OCI-LY3 (cell line): Measurements from ENCODE around the gene CEP112.

Experiments used
- H2AFZ ChIP-seq: fragments of 200-600, 300-600 bp; shearing (Covaris generic); 2 replicates; pipeline ENCODE4 v1.6.0; 2014; ENCODE audit warnings: antibody characterized with exemption, low read depth, low read length
- H3K27ac ChIP-seq: fragments of 200-600, 300-600 bp; sonication (generic); 2 replicates; pipeline ENCODE4 v1.5.1; 2014; ENCODE audit warnings: mild to moderate bottlenecking, low read length, moderate library complexity, mixed read lengths
- H3K27me3 ChIP-seq: fragments of 200-600, 300-600 bp; sonication (generic); 2 replicates; pipeline ENCODE4 v1.6.1; 2014; ENCODE audit warnings: low read depth, low read length, mixed read lengths
- H3K36me3 ChIP-seq: fragments of 200-600, 300-600 bp; sonication (generic); replicated peaks from 2 replicates; pipeline ENCODE3; 2014; ENCODE audit warnings: low read depth, low read length, mixed read lengths
- H3K4me1 ChIP-seq: fragments of 300-600, 200-600 bp; sonication (generic); 2 replicates; pipeline ENCODE4 v1.6.1; 2014; ENCODE audit warnings: low read length, mixed read lengths
- H3K4me2 ChIP-seq: fragments of 200-600, 300-600 bp; sonication (generic); 2 replicates; pipeline ENCODE4 v1.6.1; 2014; ENCODE audit warnings: low read length, mixed read lengths
- H3K4me3 ChIP-seq: fragments of 300-600, 200-600 bp; sonication (generic); 2 replicates; pipeline ENCODE4 v1.5.1; 2014; ENCODE audit warnings: antibody characterized with exemption, mild to moderate bottlenecking, low read length, moderate library complexity
- H3K79me2 ChIP-seq: fragments of 300-600, 200-600 bp; shearing (Covaris generic); 2 replicates; pipeline ENCODE4 v1.6.1; 2014; ENCODE audit warnings: mild to moderate bottlenecking, low read length, mixed read lengths
- H3K9ac ChIP-seq: fragments of 300-600, 200-600 bp; shearing (Covaris generic); 2 replicates; pipeline ENCODE4 v1.6.0; 2014; ENCODE audit warnings: mild to moderate bottlenecking, low read length, moderate library complexity
- H3K9me3 ChIP-seq: fragments of 200-600, 300-600 bp; shearing (Covaris generic); 2 replicates; pipeline ENCODE4 v1.6.1; 2014; ENCODE audit warnings: low read length, mixed read lengths; ENCODE audit not compliant: insufficient read depth
- H4K20me1 ChIP-seq: fragments of 200-600, 300-600 bp; sonication (generic); 2 replicates; pipeline ENCODE4 v1.6.1; 2016; ENCODE audit warnings: low read length, mixed read lengths; ENCODE audit not compliant: insufficient read depth
- CTCF ChIP-seq: fragments of 200-600, 300-600 bp; sonication (generic); IDR thresholded peaks from 2 replicates; pipeline ENCODE4 v1.5.1; 2014; ENCODE audit warnings: antibody characterized with exemption, low read length, low read depth
- EZH2phosphoT487 ChIP-seq: fragments of 200-600 bp; shearing (Covaris generic); IDR thresholded peaks from 2 replicates; pipeline ENCODE4 v1.6.1; 2018; ENCODE audit warnings: antibody characterized with exemption, mixed run types, low read depth

Gene CEP112

DNA sequence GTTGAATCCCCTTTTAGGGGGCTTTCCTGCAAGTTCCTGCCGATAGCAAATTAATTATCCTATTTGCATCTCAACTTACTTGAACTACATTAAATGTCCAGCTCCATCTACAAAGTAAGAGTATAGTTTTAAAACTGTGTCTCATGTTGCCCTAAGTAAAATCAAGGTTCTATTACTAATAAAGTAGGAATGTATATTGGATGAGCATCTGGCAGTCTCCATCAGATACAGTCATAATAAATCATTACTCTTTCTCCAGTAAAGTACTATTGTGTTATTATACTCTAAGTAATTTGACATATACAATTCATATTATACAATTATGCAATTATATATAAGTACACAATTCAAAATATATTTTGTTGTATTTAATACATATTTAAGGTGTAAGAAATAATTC lies 249.3 kb downstream of the CEP112 start:
- H3K4me2 ChIP-seq: no peak overlapping the region
- no peaks in the 10 kb centered on the region for H3K79me2 ChIP-seq
- H3K27me3 ChIP-seq: no peaks in the 10 kb centered on the region
- H3K9me3 ChIP-seq: no peaks in the 10 kb centered on the region
- no peak overlapping the region for H3K9ac ChIP-seq
- H3K4me1 ChIP-seq: no peaks in the 10 kb centered on the region
- H3K27ac ChIP-seq: no peak overlapping the region
- H4K20me1 ChIP-seq: no peaks in the 10 kb centered on the region
- no peak overlapping the region for H3K4me3 ChIP-seq
- no peak overlapping the region for H2AFZ ChIP-seq
- TF ChIP-seq CTCF (no peak), EZH2phosphoT487 (no peak)
- no peaks in the 10 kb centered on the region for H3K36me3 ChIP-seq

DNA sequence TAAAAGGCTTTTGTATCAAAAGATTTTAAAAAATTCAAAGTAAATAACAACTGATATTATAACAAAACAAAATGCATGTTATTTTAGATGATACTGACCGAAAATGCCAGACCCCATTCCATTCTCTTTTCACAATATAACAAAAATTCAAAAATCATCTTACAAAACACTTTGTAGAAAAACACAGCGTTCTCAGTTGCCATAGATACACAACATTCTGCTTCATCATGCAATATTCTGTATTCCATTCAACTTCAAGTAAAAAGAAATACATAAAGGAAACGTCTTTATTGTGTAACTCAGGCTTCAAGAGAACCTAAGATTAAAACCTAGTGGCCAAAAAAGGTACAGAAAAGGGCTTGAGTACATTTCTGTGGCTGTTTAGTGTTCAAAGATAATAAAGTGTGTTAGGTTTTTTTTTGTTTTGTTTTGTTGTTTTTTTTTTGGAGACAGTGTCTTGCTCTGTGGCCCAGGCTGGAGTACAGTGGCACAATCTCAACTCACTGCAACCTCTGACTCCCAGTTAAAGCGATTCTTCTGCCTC lies 250.5 kb downstream of the CEP112 start:
- no peaks in the 10 kb centered on the region for H3K9me3 ChIP-seq
- no peak overlapping the region for H3K27ac ChIP-seq
- H3K4me3 ChIP-seq: no peak overlapping the region
- no peaks in the 10 kb centered on the region for H4K20me1 ChIP-seq
- TF ChIP-seq EZH2phosphoT487: no peak
- TF ChIP-seq CTCF: no peak
- H3K4me1 ChIP-seq: no peaks in the 10 kb centered on the region
- no peaks in the 10 kb centered on the region for H3K36me3 ChIP-seq
- no peak overlapping the region for H2AFZ ChIP-seq
- no peaks in the 10 kb centered on the region for H3K79me2 ChIP-seq
- no peak overlapping the region for H3K4me2 ChIP-seq
- no peaks in the 10 kb centered on the region for H3K27me3 ChIP-seq
- no peak overlapping the region for H3K9ac ChIP-seq

DNA sequence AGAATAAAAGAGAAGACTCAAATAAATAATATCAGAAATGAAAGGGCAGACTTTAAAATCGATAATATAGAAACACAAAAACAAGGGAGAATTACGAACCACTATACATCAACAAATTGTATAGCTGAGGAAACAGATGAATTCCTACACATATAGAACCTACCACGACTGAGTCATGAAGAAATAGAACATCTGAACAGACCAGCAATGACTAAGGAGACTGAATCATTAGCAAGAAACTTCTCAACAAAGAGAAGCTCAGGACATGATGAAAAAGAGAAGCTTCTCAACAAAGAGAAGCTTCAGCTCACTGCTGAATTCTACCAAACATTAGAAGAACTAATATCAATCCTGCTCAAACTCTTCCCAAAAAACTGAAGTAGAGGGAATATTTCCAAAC lies 255.9 kb downstream of the CEP112 start:
- Histone ChIP-seq H3K4me2 (no peak overlapping the region), H3K79me2 (no peaks in the 10 kb centered on the region), H3K9ac (no peak overlapping the region), H3K9me3 (peaks cover 10% of the 10 kb centered on the region; the same call in 1 of the 2 replicates), H3K36me3 (no peaks in the 10 kb centered on the region), H4K20me1 (no peaks in the 10 kb centered on the region), H3K27me3 (no peaks in the 10 kb centered on the region), H3K4me1 (no peaks in the 10 kb centered on the region), H2AFZ (no peak overlapping the region), H3K27ac (no peak overlapping the region), H3K4me3 (no peak overlapping the region)
- TF ChIP-seq EZH2phosphoT487 (no peak), CTCF (no peak)

DNA sequence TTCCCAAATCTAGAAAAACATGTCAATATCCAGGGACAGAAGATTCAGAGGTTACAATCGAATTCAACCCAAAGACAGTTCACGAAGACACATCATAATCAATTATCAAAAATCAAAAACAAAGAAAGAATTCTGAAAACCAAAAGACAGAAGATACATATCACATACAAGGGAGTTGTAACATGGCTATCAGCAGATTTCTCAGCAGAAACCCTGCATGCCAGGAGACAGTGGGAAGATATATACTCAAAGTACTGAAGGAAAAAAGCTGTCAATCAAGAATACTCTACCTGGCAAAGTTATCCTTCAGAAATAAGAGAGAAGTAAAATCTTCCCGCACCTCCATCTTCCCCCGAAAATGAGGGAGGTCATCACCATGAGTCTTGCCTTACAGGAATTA lies 258.6 kb downstream of the CEP112 start:
- no peaks in the 10 kb centered on the region for H3K27me3 ChIP-seq
- H3K4me3 ChIP-seq: no peak overlapping the region
- H3K36me3 ChIP-seq: no peaks in the 10 kb centered on the region
- H3K4me2 ChIP-seq: no peak overlapping the region
- no peak overlapping the region for H3K9ac ChIP-seq
- H3K9me3 ChIP-seq: peaks cover 10% of the 10 kb centered on the region; the same call in 1 of the 2 replicates
- no peak overlapping the region for H2AFZ ChIP-seq
- H3K4me1 ChIP-seq: no peaks in the 10 kb centered on the region
- H3K27ac ChIP-seq: no peak overlapping the region
- H4K20me1 ChIP-seq: no peaks in the 10 kb centered on the region
- H3K79me2 ChIP-seq: no peaks in the 10 kb centered on the region
- TF ChIP-seq EZH2phosphoT487 (no peak), CTCF (no peak)
